ENCODE results near the gene CELSR2.

Gene CELSR2

DNA sequence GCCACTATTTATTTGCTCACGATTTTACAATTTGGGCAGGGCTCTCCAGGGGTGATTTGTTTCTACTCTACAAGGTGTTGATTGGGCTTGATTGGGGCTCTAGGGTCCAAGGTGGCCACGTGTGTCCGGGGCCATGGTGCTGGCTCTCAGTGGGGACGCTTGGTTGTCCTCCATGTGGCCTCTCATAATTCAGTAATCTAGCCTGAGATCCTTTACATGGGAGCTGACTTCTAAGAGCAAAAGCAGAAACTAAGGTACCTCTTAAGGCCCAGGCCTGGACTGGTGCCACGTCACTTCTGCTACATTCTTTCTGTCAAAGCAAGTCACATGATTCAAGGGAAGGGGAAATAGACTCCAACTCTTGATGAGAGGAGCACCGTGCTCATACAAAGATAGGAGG lies 41.7 kb downstream of the CELSR2 start:
- no peak for TF ChIP-seq ZFX (IDR thresholded peaks at IDR 0.05; ENCODE audit: borderline replicate concordance)
- TF ChIP-seq, protein P1, sequence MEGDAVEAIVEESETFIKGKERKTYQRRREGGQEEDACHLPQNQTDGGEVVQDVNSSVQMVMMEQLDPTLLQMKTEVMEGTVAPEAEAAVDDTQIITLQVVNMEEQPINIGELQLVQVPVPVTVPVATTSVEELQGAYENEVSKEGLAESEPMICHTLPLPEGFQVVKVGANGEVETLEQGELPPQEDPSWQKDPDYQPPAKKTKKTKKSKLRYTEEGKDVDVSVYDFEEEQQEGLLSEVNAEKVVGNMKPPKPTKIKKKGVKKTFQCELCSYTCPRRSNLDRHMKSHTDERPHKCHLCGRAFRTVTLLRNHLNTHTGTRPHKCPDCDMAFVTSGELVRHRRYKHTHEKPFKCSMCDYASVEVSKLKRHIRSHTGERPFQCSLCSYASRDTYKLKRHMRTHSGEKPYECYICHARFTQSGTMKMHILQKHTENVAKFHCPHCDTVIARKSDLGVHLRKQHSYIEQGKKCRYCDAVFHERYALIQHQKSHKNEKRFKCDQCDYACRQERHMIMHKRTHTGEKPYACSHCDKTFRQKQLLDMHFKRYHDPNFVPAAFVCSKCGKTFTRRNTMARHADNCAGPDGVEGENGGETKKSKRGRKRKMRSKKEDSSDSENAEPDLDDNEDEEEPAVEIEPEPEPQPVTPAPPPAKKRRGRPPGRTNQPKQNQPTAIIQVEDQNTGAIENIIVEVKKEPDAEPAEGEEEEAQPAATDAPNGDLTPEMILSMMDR (IDR thresholded peaks at IDR 0.05), result no peak
- H3K27ac ChIP-seq, result no peak overlapping the region

DNA sequence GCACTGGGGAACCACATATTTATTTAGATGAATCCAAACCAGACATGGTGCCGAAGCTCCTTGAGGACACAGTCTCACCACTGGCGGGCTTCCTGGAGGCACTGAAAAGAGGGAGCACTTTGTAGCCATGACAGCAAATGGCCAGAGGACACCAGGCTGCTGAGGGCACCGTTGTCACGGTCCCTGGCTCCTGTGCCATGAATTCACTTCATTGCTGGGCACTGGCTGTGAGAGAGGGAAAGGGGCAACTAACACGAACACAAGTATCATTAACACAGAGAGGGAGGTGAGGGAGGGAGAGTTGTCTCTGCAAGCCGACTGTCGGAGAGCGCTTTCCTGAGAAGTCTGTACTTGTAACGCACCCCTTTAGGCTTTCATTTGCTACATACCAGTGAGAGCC lies 43.0 kb downstream of the CELSR2 start:
- TF ChIP-seq, protein P1 (IDR thresholded peaks at IDR 0.05), result no peak
- TF ChIP-seq ZFX (IDR thresholded peaks at IDR 0.05; ENCODE audit: borderline replicate concordance), result no peak
- H3K27ac ChIP-seq, result no peak overlapping the region

DNA sequence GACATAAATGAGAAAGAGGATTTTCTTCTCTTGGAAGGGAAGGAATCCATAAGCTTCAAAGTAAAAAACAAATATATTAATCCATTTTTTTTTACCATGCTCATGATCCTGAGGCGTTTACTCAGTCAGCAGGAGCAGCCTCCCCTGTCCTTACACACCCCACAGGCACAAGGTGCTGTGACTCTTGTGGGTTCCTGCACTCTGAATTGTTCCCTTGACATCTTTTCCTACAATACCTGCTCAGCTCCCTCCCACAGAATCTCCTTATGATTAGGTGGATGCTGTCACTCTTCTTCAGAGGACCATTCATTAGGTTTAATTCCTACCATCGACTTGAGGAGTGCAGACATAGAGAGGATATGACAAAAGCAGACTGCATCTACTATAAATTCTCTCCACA lies 43.7 kb downstream of the CELSR2 start:
- TF ChIP-seq, protein P1 (IDR thresholded peaks at IDR 0.05), result no peak
- no peak for TF ChIP-seq ZFX (IDR thresholded peaks at IDR 0.05; ENCODE audit: borderline replicate concordance)
- no peak overlapping the region for H3K27ac ChIP-seq

DNA sequence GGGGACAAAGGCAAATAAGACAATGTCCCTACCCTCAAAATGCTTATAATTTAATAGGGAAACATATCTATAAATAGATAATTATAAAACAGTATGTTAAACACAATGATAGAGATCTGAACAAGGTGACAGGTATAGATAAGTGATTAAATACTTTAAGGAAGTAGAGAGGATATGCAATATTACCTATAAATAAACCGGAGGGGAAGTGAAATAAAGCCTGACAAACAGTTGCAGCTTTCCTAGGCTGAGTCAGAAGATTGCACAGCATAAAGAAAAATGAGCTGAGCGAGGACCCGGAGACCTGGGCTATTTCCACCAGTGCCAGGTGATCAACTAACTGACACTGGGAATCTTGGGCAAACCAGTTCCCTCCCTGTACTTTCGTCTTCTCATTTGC lies 45.1 kb downstream of the CELSR2 start:
- no peak overlapping the region for H3K27ac ChIP-seq
- no peak for TF ChIP-seq ZFX (IDR thresholded peaks at IDR 0.05; ENCODE audit: borderline replicate concordance)
- TF ChIP-seq, protein P1 (IDR thresholded peaks at IDR 0.05), result no peak

DNA sequence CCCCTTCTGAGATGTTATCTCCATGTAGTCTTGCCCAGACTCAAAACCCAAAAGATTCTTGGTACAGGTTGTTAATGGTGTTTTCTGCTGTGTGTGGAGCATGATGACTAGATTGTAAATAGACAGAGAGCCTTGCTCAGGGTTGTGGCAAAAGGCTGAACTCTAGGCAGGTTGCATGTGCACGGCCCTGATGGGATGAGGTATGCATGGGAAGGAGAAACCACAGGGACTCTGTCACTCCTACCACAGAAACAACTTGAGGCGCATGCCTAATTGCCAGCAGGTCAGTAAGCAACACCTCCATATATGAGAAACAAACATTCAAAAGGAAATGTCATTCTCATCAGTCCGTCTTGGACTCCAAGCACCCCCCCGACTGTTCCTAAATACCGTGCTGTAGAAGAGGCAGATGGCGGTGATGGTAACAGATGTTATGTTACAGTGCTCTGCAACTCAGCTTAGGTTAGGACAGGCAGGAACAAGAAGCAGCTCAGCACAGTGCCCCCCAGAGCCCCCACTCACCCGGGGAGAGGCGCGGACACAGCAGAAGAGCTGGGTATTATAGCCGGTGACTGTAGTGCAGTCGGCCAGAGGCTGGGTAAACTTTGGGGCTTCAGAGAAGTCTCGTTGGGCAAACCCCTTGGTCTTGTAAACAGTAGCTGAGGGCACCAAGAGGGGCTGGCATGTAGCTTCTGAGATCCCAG lies 46.5 kb downstream of the CELSR2 start:
- H3K27ac ChIP-seq, result no peak overlapping the region
- TF ChIP-seq ZFX (IDR thresholded peaks at IDR 0.05; ENCODE audit: borderline replicate concordance), result no peak
- TF ChIP-seq, protein P1 (IDR thresholded peaks at IDR 0.05), result no peak

DNA sequence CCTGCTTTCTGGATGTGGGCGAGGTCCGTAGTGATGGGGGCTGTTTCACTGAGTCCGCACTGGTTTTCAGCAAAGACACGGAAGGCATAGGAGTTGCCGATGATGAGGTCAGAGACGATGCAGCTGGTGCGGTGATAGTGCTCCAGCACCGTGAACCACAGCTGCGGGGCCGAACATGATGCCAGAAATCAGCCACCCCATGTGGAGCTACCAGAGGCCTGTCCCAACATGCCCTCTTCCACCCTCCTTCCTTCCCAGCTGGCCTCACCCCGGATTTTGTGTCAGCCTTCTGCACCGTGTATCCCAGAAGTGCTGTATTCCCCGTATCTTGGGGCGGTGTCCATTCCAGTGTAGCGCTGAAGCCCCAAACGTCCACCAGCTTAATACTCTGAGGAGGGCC lies 47.4 kb downstream of the CELSR2 start:
- H3K27ac ChIP-seq, result no peak overlapping the region
- TF ChIP-seq, protein P1 (IDR thresholded peaks at IDR 0.05), result no peak
- no peak for TF ChIP-seq ZFX (IDR thresholded peaks at IDR 0.05; ENCODE audit: borderline replicate concordance)

DNA sequence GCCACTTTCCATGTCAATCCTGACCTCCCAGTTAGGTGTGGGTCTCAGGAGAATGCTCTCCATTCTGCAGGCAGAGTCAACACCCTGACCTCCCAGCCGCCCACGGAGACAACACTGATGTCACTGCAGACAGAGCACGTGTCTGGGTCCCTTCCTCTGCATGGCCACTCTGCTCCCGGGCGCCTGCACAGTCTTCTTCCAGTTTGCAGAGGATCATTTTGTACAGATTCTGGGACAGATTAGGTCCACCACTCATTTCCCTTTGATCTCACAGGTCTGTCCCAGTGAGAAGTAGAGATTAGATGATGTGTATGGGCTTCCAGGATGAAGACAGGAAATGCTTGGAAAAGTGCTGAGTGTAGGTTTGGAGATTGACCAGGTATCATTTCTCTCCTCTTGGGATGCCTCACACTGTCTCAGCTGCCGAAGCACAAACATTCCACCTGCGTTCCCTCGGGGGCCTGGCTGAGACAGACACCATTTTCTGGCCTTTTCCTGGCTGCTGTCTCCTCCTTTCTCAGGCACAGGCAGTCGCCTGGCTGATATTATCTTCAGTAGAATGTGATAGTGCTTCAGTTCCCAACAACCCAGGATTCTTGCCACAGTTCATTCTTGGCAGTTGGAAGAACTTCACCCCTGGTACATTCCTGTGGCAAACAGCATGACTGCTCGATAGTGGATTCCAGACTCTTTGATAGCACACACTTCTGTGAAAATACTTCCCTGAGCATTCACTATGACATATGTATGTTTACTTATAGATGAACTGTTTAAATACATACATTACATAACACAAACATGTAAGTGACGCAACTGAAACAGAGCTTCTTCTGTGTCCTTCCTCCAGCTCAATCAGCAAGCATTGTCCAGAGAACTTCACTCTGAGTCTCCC lies 49.6 kb downstream of the CELSR2 start:
- TF ChIP-seq ZFX (IDR thresholded peaks at IDR 0.05; ENCODE audit: borderline replicate concordance), result no peak
- TF ChIP-seq, protein P1 (IDR thresholded peaks at IDR 0.05), result no peak
- peak overlapping the region; percentile 37 for H3K27ac ChIP-seq
